Suprapubic skin (tissue), 4 donors: ENCODE measurements around the gene IQSEC1. TPM values are rescaled to one million over a fixed set of nuclear protein-coding genes. Genes with fewer than 3 reads are reported as not detected.

ENCODE experiments used
- DNase-seq, 2 donors: peaks; one replicate each; pipeline ENCODE4 v3.0.0-alpha.2; 2019; ENCODE audit warnings: low spot score in 2 of 2
- H3K27ac ChIP-seq: fragments of 200-600 bp; sonication (generic); one replicate; pipeline ENCODE4 v1.5.1; 2019
- H3K27me3 ChIP-seq: fragments of 200-600 bp; sonication (generic); one replicate; pipeline ENCODE4 v1.5.1; 2019
- H3K36me3 ChIP-seq: fragments of 200-600 bp; sonication (generic); one replicate; pipeline ENCODE4 v1.5.1; 2019
- H3K4me1 ChIP-seq: fragments of 200-600 bp; sonication (generic); one replicate; pipeline ENCODE4 v1.5.1; 2019
- H3K4me3 ChIP-seq: fragments of 200-600 bp; sonication (generic); one replicate; pipeline ENCODE4 v1.5.1; 2019; ENCODE audit warnings: mild to moderate bottlenecking
- H3K9me3 ChIP-seq: fragments of 200-600 bp; sonication (generic); one replicate; pipeline ENCODE4 v1.5.1; 2019
- EP300 ChIP-seq: sonication (generic); formaldehyde crosslinking; IDR thresholded peaks from one replicate; pipeline ENCODE4 v1.6.1; 2017; ENCODE audit warnings: antibody characterized with exemption
- POLR2A ChIP-seq, 2 donors: fragments of 450-650 bp; IDR thresholded peaks; one replicate each; pipeline ENCODE4 v1.6.1; 2017; ENCODE audit warnings: antibody characterized with exemption in 2 of 2, mild to moderate bottlenecking in 2 of 2, moderate library complexity in 2 of 2
- POLR2AphosphoS5 ChIP-seq, 3 donors: sonication (generic); formaldehyde crosslinking; IDR thresholded peaks; one replicate each; pipeline ENCODE4 v1.6.1; 2017; ENCODE audit warnings: antibody characterized with exemption in 3 of 3
- WGBS: methylation state at CpG from one replicate; pipeline ENCODE4 v1.1.5; 2018; 5-methylcytosine and 5-hydroxymethylcytosine counted together
- total RNA-seq, 4 donors: library from RNA; depleted of rRNA; stranded (reverse); fragments of >200 nt; gene quantifications; one replicate each; pipeline ENCODE4 v1.1.0, GENCODE V29; 2016
- TF ChIP-seq, protein P1 (sequence below), 2 donors: fragments of 200-600 bp in 1 of 2; fragments of 450-650 bp in 1 of 2; sonication (generic) in 1 of 2; IDR thresholded peaks; one replicate each; pipeline ENCODE4 v1.5.1; 2016 to 2019; ENCODE audit warnings: antibody characterized with exemption in 2 of 2, mild to moderate bottlenecking in 1 of 2, moderate library complexity in 1 of 2

IQSEC1 gene
- total RNA-seq, 4 donors from 2014 or later = 26.7 to 52.4 (median 35.5) TPM

DNA sequence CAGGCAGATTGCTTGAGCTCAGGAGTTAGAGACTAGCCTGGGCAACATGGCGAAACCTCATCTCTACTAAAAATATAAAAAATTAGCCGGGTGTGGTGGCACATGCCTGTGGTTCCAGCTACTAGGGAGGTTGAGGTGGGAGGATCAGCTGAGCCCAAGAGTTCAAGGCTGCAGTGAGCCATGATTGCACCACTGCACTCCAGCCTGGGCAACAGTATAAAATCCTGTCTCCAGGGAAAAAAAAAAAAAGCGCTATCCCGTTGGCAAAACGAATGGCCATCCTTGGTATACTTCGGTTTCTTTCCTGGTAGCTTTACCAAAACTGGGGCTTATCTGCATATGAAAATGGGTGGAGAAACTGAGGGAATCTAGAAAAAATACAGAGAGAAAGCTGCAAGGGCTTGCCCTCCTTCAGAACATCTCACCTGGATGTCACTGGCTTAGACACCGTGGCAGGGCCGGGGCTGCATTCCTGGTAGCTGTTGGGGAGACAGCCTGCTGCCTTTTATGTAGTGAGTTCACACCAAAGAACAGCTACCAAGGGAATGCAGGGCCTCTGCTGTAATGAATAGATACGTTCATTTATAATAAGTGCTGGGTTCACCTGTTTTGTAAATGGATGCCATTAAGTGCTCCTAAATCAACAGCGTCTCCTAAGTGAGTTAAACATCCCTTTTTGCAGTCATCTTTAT is 96.0 kb downstream of the IQSEC1 start:
- Histone ChIP-seq H3K36me3 (no peaks in the 10 kb centered on the region), H3K27ac (no peak overlapping the region), H3K4me1 (no peaks in the 10 kb centered on the region), H3K27me3 (no peaks in the 10 kb centered on the region), H3K9me3 (no peaks in the 10 kb centered on the region), H3K4me3 (no peak overlapping the region)
- TF ChIP-seq POLR2A (IDR thresholded peaks at IDR 0.05) = no peak
- TF ChIP-seq, protein P1, sequence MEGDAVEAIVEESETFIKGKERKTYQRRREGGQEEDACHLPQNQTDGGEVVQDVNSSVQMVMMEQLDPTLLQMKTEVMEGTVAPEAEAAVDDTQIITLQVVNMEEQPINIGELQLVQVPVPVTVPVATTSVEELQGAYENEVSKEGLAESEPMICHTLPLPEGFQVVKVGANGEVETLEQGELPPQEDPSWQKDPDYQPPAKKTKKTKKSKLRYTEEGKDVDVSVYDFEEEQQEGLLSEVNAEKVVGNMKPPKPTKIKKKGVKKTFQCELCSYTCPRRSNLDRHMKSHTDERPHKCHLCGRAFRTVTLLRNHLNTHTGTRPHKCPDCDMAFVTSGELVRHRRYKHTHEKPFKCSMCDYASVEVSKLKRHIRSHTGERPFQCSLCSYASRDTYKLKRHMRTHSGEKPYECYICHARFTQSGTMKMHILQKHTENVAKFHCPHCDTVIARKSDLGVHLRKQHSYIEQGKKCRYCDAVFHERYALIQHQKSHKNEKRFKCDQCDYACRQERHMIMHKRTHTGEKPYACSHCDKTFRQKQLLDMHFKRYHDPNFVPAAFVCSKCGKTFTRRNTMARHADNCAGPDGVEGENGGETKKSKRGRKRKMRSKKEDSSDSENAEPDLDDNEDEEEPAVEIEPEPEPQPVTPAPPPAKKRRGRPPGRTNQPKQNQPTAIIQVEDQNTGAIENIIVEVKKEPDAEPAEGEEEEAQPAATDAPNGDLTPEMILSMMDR (IDR thresholded peaks at IDR 0.05) = no peak
- TF ChIP-seq POLR2AphosphoS5 (IDR thresholded peaks at IDR 0.05) = no peak
- TF ChIP-seq EP300 = no peak
- WGBS = 81% methylated on average over 10 of the region's 10 CpGs
- DNase-seq = no peak

GRCh38 chr3:12975748-12976522 is 97.3 kb downstream of the IQSEC1 start:
- Histone ChIP-seq H3K36me3 (no peaks in the 10 kb centered on the region), H3K9me3 (no peaks in the 10 kb centered on the region), H3K27ac (no peak overlapping the region), H3K27me3 (no peaks in the 10 kb centered on the region), H3K4me3 (no peak overlapping the region), H3K4me1 (no peaks in the 10 kb centered on the region)
- peak in 1 of 2 donors; percentile 45 for DNase-seq
- 89% methylated on average over 12 of the region's 12 CpGs for WGBS
- TF ChIP-seq, protein P1 (IDR thresholded peaks at IDR 0.05) = no peak
- TF ChIP-seq POLR2AphosphoS5 (IDR thresholded peaks at IDR 0.05) (no peak), POLR2A (IDR thresholded peaks at IDR 0.05) (no peak), EP300 (no peak)

DNA sequence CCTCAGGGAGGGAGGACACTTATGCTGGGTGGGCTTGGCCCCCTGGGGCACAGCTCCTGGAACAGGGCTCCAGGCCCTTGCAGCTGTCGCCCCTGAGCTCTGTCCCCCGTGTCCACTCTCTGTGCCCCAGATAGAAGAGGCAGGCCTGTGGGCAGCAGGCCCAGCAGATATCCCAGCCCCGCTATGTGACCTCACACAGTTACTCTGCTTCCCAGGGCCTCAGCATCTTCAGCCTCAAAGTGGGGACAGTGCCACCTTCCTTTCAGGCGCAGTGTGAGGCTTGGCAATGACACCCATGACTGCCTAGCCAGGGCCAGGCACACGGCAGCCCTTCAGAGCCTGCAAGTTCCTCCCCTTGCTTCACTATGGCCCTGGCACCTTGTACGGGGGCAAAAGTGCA is 98.4 kb downstream of the IQSEC1 start:
- whole genome bisulfite sequencing = 90% methylated on average over 5 of the region's 6 CpGs
- H3K27me3 ChIP-seq = no peaks in the 10 kb centered on the region
- no peaks in the 10 kb centered on the region for H3K9me3 ChIP-seq
- no peak overlapping the region for H3K4me3 ChIP-seq
- H3K27ac ChIP-seq = no peak overlapping the region
- no peaks in the 10 kb centered on the region for H3K36me3 ChIP-seq
- no peak for TF ChIP-seq EP300
- no peak for TF ChIP-seq POLR2AphosphoS5 (IDR thresholded peaks at IDR 0.05)
- TF ChIP-seq, protein P1 (IDR thresholded peaks at IDR 0.05) = no peak
- no peak for TF ChIP-seq POLR2A (IDR thresholded peaks at IDR 0.05)
- H3K4me1 ChIP-seq = no peaks in the 10 kb centered on the region
- no peak for DNase-seq

DNA sequence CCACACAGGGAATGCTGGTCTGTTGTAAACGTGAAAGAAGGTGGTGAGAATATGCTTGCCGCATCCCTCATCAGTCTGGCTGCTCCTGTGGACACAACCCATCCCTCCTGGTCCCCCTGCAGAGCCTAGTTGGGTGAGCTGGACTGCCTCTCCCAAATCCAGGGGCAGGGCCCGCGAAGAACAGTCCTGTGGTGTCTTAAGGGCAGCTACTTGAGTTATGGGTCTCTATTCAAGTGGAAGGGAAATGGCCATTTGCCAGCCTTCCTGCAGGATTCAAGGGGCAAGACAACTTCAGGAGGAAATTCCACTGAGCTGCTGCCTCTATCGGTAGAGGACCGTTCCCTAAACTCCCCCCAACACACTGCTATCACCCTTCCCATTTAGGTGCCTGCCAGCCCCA is 98.9 kb downstream of the IQSEC1 start:
- no peaks in the 10 kb centered on the region for H3K27me3 ChIP-seq
- no peaks in the 10 kb centered on the region for H3K9me3 ChIP-seq
- TF ChIP-seq POLR2AphosphoS5 (IDR thresholded peaks at IDR 0.05) (no peak), EP300 (no peak), POLR2A (IDR thresholded peaks at IDR 0.05) (no peak)
- TF ChIP-seq, protein P1 (IDR thresholded peaks at IDR 0.05) = no peak
- H3K27ac ChIP-seq = no peak overlapping the region
- no peak overlapping the region for H3K4me3 ChIP-seq
- WGBS = 89% methylated on average over 6 of the region's 6 CpGs
- no peak for DNase-seq
- H3K4me1 ChIP-seq = no peaks in the 10 kb centered on the region
- H3K36me3 ChIP-seq = no peaks in the 10 kb centered on the region

DNA sequence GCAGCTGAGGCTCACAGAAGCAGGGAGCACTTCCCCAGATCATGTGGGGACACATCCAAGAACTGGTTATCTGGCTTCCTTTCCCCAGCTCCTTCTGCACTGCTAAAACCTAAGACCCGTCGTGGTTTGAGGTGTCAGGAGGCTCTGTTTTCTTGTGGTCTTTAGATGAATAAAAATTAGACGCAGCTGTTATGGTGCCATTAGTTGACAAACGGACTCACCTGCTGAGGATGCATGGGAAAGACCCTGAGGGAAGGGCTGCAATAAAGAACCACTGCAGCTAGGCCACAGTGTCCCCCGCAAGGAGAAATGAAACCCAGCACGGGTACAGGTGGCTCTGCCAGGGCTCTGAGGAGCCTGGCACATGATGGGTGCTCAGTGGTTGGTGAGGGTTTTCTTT is 99.4 kb downstream of the IQSEC1 start:
- no peak for DNase-seq
- 70% methylated on average over 6 of the region's 6 CpGs for WGBS
- H3K27me3 ChIP-seq = no peaks in the 10 kb centered on the region

More for the DNA sequence above, 99.4 kb downstream of the IQSEC1 start:
- Histone ChIP-seq H3K36me3 (no peaks in the 10 kb centered on the region), H3K4me1 (no peaks in the 10 kb centered on the region), H3K27ac (no peak overlapping the region), H3K4me3 (no peak overlapping the region), H3K9me3 (no peaks in the 10 kb centered on the region)
- TF ChIP-seq, protein P1 (IDR thresholded peaks at IDR 0.05) = no peak
- TF ChIP-seq POLR2AphosphoS5 (IDR thresholded peaks at IDR 0.05) = no peak
- TF ChIP-seq POLR2A (IDR thresholded peaks at IDR 0.05) = no peak
- no peak for TF ChIP-seq EP300
